NT2/D1 (cell line): ENCODE data around the gene DNAH11.

Experiments used
- YY1 ChIP-seq: IDR thresholded peaks from 2 replicates; pipeline ENCODE4 v1.6.1; 2011; ENCODE audit not compliant: insufficient read length, insufficient read depth
- ZNF274 ChIP-seq: IDR thresholded peaks from 2 replicates; pipeline ENCODE4 v1.6.1; 2011; ENCODE audit warnings: mild to moderate bottlenecking, low read depth, low read length

DNA sequence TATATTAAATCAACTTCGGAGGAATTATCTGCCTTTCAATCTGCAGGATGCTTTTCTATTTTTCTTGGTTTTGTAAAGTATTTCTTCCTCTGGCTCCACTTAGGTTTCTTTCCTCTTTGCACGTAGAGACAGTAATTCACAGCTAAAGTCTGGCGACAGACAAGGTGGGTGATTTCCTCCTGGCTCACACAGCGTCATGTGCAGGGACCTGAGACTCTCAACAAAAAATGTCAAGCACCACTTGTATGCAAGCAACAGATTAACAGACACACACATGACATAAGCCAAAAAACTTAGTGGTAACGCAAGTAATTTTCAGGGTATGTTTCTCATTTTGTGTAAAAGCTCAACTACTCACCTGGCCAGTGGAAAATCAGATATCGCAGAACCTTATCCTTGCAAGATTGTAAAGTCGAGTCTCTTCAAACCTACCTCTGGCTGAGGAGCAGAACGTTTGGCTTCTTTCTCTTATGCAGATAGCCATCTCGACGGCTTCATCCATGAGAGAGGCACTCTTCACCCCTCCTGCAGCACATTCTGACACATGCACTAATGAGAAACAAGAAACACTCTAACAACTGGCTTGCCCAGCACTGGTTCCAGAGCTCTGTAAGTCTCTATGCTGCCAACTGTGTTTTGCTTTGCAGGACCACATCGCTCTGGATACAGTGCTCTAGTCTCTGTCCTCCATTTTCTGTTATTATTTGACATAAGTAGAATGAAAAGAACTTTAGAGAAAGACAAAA, 214.9 kb downstream of the DNAH11 start:
- TF ChIP-seq ZNF274 = no peak
- no peak for TF ChIP-seq YY1
